MCF 10A (cell line): ENCODE results near the gene HMCES. TPM values are rescaled to one million over a fixed set of nuclear protein-coding genes. Genes with fewer than 3 reads are reported as not detected.

Experiments
- BruUV-seq: library from RNA; stranded (reverse); fragments of 400-500 nt; replicated peaks from 2 replicates; lab custom pipeline; 2021; lab: Mats Ljungman, UMichigan
- CTCF ChIA-PET: fragments of 300-600 bp; sonication (Branson Sonifier 250); formaldehyde crosslinking; extraction: SDS; loops from one replicate; lab custom pipeline; 2021; ENCODE audit warnings: antibody characterized with exemption, inconsistent platforms; lab: Yijun Ruan, JAX
- POLR2A ChIA-PET: fragments of 300-600, 350-650 bp; sonication (Branson Sonifier 250); formaldehyde crosslinking; extraction: SDS; loops from one replicate; lab custom pipeline; 2020; ENCODE audit warnings: antibody characterized with exemption, inconsistent platforms; lab: Yijun Ruan, JAX
- DNase-seq: peaks from one replicate; pipeline ENCODE4 v3.0.0-alpha.2; 2018; ENCODE audit not compliant: unreplicated experiment
- H3K27ac Mint-ChIP-seq: one replicate; pipeline ENCODE4 v1.8.0; 2022; ENCODE audit warnings: mild to moderate bottlenecking, low read depth, mixed read lengths; ENCODE audit not compliant: unreplicated experiment
- H3K27me3 Mint-ChIP-seq: one replicate; pipeline ENCODE4 v1.8.0; 2022; ENCODE audit warnings: mixed read lengths; ENCODE audit not compliant: insufficient read depth, unreplicated experiment
- H3K36me3 Mint-ChIP-seq: one replicate; pipeline ENCODE4 v1.8.0; 2022; ENCODE audit warnings: mild to moderate bottlenecking, moderate library complexity, mixed read lengths; ENCODE audit not compliant: insufficient read depth, unreplicated experiment
- H3K4me1 Mint-ChIP-seq: one replicate; pipeline ENCODE4 v1.8.0; 2022; ENCODE audit warnings: mixed read lengths; ENCODE audit not compliant: insufficient read depth, unreplicated experiment
- H3K4me3 Mint-ChIP-seq: one replicate; pipeline ENCODE4 v1.8.0; 2022; ENCODE audit warnings: mild to moderate bottlenecking, moderate library complexity, mixed read lengths; ENCODE audit not compliant: unreplicated experiment
- H3K9me3 Mint-ChIP-seq: one replicate; pipeline ENCODE4 v1.8.0; 2022; ENCODE audit warnings: mixed read lengths; ENCODE audit not compliant: unreplicated experiment
- CTCF ChIP-seq: fragments of 200-600 bp; IDR thresholded peaks from one replicate; pipeline ENCODE4 v1.8.0; 2022; ENCODE audit warnings: antibody characterized with exemption, mild to moderate bottlenecking; ENCODE audit not compliant: unreplicated experiment
- intact Hi-C: fragments of 100-400 bp; cut with micrococcal nuclease; formaldehyde crosslinking; loops from 2 replicates; pipeline ENCODE4 v1.14.1; 2022
- total RNA-seq: library from RNA; stranded (reverse); gene quantifications from 2 replicates; pipeline ENCODE4 v1.2.3, GENCODE V29; 2022

HMCES gene
- total RNA-seq, 1 experiment from 2014 or later = 42.8 TPM

GRCh38 chr3:129316248-129317013, 37.8 kb downstream of the HMCES start:
- H3K36me3 Mint-ChIP-seq = peaks cover 11% of the 10 kb centered on the region
- no peaks in the 10 kb centered on the region for H3K9me3 Mint-ChIP-seq
- no TSS peak for BruUV-seq
- DNase-seq = peak; percentile 82
- POLR2A ChIA-PET = interaction anchor here (0.6 to 5.2 kb wide), 34 partner anchors 10 to 795 kb away, joined by 3 to 56 read pairs (median 4); partner anchors contain the start of genes ACAD9, CNBP, COPG1 and HMCES
- CTCF ChIA-PET = interaction anchor here (0.5 to 2.0 kb wide), 30 partner anchors 9 to 546 kb away, joined by 3 to 10 read pairs (median 3); partner anchors contain the start of gene HMCES
- H3K4me3 Mint-ChIP-seq = peak overlapping the region; percentile 81
- TF ChIP-seq CTCF = peak; percentile 49
- intact Hi-C loops = loop anchor here (5.0 kb wide), 1 partner anchor 121 kb away; the partner anchor contains the start of gene MBD4
- H3K4me1 Mint-ChIP-seq = peaks cover 6% of the 10 kb centered on the region
- peak overlapping the region; percentile 87 for H3K27ac Mint-ChIP-seq
- H3K27me3 Mint-ChIP-seq = no peaks in the 10 kb centered on the region

GRCh38 chr3:129317014-129317771, 38.5 kb downstream of the HMCES start:
- H3K27ac Mint-ChIP-seq = peak overlapping the region; percentile 87
- H3K9me3 Mint-ChIP-seq = no peaks in the 10 kb centered on the region
- H3K27me3 Mint-ChIP-seq = no peaks in the 10 kb centered on the region
- BruUV-seq = no TSS peak
- H3K4me3 Mint-ChIP-seq = peak overlapping the region; percentile 81
- CTCF ChIA-PET = interaction anchor here (0.6 to 2.0 kb wide), 20 partner anchors 8 to 370 kb away, joined by 3 to 10 read pairs (median 4); partner anchors contain the start of gene HMCES
- no peak for TF ChIP-seq CTCF
- H3K4me1 Mint-ChIP-seq = peaks cover 6% of the 10 kb centered on the region
- POLR2A ChIA-PET = interaction anchor here (0.6 to 5.2 kb wide), 24 partner anchors 9 to 794 kb away, joined by 3 to 56 read pairs (median 4); partner anchors contain the start of genes ACAD9, CNBP, COPG1 and HMCES
- intact Hi-C loops = loop anchor here (5.0 kb wide), 1 partner anchor 120 kb away; the partner anchor contains the start of gene MBD4
- H3K36me3 Mint-ChIP-seq = peaks cover 11% of the 10 kb centered on the region
- DNase-seq = no peak

GRCh38 chr3:129317848-129318247, 39.2 kb downstream of the HMCES start:
- ChIA-PET CTCF (no interaction called here), POLR2A (interaction anchor here (0.7 kb wide), 1 partner anchor 82 kb away, joined by 3 read pairs; no protein-coding TSS in a partner anchor)
- BruUV-seq = no TSS peak

More at GRCh38 chr3:129317848-129318247, 39.2 kb downstream of the HMCES start:
- Mint-ChIP-seq H3K27ac (no peak overlapping the region), H3K27me3 (no peaks in the 10 kb centered on the region), H3K9me3 (no peaks in the 10 kb centered on the region), H3K36me3 (peaks cover 11% of the 10 kb centered on the region), H3K4me1 (peaks cover 6% of the 10 kb centered on the region), H3K4me3 (no peak overlapping the region)
- intact Hi-C loops = loop anchor here (5.0 kb wide), 1 partner anchor 119 kb away; the partner anchor contains the start of gene MBD4
- no peak for TF ChIP-seq CTCF
- DNase-seq = no peak
